Right renal pelvis (tissue), 4 donors: ENCODE measurements around the gene DRAXIN. TPM values are rescaled to one million over a fixed set of nuclear protein-coding genes. Genes with fewer than 3 reads are reported as not detected.

ENCODE experiments used
- DNase-seq, 4 donors: peaks; one replicate each; pipeline ENCODE4 v3.0.0-alpha.2; 2013; ENCODE audit warnings: low read depth in 4 of 4, low spot score in 3 of 4, missing footprints in 1 of 4
- polyA plus RNA-seq, 4 donors: library from polyadenylated mRNA; unstranded; fragments of 120-200 nt; gene quantifications; one replicate each; pipeline ENCODE4 v1.2.1, GENCODE V29; 2013; ENCODE audit not compliant: insufficient read length in 4 of 4

DRAXIN gene
- polyA plus RNA-seq, 4 donors = 1.00 to 1.3 (median 1.1) TPM

- no peak for DNase-seq
These were observed 7.4 kb upstream of the DRAXIN start for GRCh38 chr1:11684070-11684469.

- DNase-seq = no peak
These were observed 6.2 kb upstream of the DRAXIN start for GRCh38 chr1:11685210-11685752.

- DNase-seq = no peak
These were observed 3.0 kb upstream of the DRAXIN start for GRCh38 chr1:11688506-11688905.

- DNase-seq = peak in 1 of 4 donors; percentile 42
These were observed 861 bp upstream of the DRAXIN start for GRCh38 chr1:11690397-11691301.

GRCh38 chr1:11691928-11692711 lies 610 bp downstream of the DRAXIN start:
- no peak for DNase-seq

GRCh38 chr1:11693024-11693590 lies 1.6 kb downstream of the DRAXIN start:
- no peak for DNase-seq

- DNase-seq = no peak
These were observed 2.4 kb downstream of the DRAXIN start for GRCh38 chr1:11693917-11694316.

- no peak for DNase-seq
These were observed 4.4 kb downstream of the DRAXIN start for GRCh38 chr1:11695861-11696260.

GRCh38 chr1:11697188-11697892 lies 5.8 kb downstream of the DRAXIN start:
- no peak for DNase-seq

- DNase-seq = no peak
These were observed 6.3 kb downstream of the DRAXIN start for GRCh38 chr1:11697893-11698210.

GRCh38 chr1:11700601-11701467 lies 9.3 kb downstream of the DRAXIN start:
- no peak for DNase-seq

GRCh38 chr1:11701551-11701961 lies 10.0 kb downstream of the DRAXIN start:
- no peak for DNase-seq

GRCh38 chr1:11701981-11702803 lies 10.7 kb downstream of the DRAXIN start:
- no peak for DNase-seq

GRCh38 chr1:11703357-11704193 lies 12.1 kb downstream of the DRAXIN start:
- DNase-seq = no peak

- no peak for DNase-seq
These were observed 12.7 kb downstream of the DRAXIN start for GRCh38 chr1:11704194-11704529.

- DNase-seq = no peak
These were observed 13.4 kb downstream of the DRAXIN start for GRCh38 chr1:11704691-11705475.

- DNase-seq = no peak
These were observed 14.1 kb downstream of the DRAXIN start for GRCh38 chr1:11705596-11705995.
